HG03139 (cell line): ENCODE measurements around the gene PSMG3.

Source experiments
- ATAC-seq: cut with Tn5 transposase; IDR thresholded peaks from one replicate; pipeline ENCODE4 v1.9.1; 2021; ENCODE audit not compliant: unreplicated experiment

The PSMG3 gene

GRCh38 chr7:1559626-1560590 is 9.9 kb downstream of the PSMG3 start:
- no peak for ATAC-seq

DNA sequence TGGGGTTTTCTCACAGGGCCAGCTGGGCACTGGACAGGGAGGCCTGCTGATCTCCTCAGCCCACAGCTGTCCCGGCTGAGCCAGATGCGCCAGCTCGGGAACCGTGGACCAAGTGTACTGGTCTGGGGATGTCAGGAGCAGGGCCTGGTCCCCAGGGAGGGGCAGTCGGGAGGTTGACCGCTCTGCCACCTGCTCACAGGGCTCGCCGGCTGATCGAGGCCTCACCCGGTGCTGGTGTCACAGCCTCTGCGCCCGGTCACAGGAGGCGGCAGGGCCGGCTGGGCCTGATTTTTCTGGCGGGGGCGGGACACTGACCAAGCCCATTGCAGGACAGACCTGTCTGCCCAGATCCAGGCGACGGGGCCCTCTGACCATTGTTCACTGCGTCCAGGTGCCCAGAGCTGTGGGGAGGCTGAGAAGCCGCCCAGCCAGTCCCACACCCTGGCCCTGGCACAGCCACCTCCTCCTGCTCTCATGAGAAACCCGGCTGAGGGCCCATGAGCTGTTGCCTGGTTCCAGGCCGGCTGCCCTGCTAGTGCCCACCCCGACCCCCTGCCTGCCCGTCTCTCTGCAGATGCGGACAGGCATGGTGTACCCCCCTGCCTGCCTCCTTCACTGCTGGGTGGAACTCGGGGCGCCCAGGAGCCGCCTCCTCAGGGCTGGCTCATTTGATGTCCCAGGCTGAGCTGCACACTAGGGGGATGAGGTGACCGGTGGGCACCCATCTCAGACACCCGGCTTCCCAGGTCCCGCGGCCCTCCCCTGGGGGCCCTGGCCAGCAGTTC is 10.8 kb downstream of the PSMG3 start:
- ATAC-seq, result no peak

DNA sequence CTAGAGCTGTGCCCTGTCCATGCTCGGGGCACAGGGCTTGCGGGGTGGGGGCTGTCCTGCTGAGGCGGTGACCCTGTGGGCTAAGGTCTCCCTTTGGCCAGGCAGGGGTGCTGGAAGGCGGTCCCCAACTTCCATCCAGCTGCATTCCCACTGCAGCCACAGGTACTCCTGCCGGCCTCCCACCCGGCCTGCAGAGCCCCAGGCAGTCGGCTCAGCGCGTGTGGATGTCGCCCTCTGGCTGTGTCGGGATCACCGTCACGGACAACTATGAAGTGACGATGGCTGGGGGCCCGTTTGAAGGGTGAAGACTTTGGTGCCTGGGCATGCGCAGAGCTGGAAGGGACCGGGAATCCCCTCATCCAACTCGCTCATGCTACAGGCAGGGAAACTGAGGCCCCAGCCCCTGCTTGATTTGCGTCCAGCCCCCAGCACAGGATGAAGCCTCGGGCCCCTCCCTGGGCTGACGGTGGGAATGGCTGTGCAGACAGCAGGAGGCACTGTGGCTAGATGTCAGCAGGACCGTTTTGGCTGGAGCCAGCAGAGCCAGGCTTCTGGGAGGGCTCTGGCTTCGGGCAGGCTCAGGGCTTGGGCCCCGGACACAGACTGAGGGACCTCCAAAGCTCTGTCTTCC is 11.5 kb downstream of the PSMG3 start:
- ATAC-seq, result no peak

DNA sequence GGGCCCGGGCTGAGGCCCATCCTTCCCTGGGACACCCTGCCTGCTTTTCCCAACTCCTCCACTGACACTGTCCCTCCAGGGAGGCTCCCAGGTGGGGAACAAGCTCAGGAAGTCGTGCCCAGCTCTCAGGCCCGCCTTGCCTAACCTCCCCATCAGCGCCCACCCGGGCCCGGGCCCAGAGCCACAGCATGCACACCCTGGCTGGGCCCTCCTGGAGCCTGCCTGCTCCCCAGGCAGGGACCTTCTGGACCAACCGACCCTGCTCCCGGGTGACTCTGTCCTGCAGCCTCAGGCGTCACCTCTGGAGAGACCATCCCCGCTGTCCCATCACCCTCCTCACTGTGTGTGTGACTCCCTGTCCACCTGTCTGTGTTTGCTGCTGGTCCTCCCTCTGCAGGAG is 12.1 kb downstream of the PSMG3 start:
- ATAC-seq, result no peak

- no peak for ATAC-seq
These were observed 12.8 kb downstream of the PSMG3 start for GRCh38 chr7:1557006-1557405.

DNA sequence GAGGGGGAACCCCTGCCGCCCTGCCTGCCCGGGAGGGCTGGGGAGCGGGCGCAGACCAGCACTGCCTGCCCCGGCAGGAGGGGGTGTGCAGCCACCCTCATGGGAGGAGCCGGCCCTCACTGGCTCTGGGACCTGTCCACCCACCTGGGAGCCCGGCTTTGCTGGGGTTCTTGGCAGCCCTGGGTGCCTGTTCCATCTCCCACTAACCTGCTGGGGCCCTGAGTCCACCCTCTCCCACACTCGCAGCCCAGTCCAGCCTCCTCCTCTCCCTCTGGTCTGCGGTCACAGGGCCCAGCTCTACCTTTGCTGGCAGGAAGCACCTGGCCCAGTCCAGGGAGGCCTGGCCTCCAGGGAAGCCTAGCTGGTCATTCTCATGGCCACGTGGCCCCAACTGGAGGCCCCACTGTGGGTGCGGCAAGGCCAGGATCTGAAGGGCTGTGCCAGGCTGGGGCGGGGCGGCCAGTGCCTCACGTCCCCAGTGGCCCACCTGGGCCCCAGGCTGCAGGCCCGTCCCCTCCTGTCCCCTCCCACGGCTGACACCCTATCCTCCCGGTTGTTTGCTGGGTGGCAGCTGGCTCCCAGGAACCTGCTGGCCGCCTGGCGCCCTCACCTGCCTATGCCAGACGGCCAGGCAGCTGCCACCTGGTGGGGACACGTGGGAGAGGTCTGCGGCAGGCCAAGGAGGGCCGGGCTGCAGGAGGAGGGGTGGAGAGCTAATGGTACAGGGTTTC is 13.9 kb downstream of the PSMG3 start, which contains the start of gene TMEM184A:
Gene TMEM184A (minus strand): TSS at position 393 of the 731 bp plus-strand sequence. CDS start 721 bp downstream, outside the sequence.
- ATAC-seq, result no peak

- no peak for ATAC-seq
These were observed 14.6 kb downstream of the PSMG3 start for GRCh38 chr7:1555046-1555812.

DNA sequence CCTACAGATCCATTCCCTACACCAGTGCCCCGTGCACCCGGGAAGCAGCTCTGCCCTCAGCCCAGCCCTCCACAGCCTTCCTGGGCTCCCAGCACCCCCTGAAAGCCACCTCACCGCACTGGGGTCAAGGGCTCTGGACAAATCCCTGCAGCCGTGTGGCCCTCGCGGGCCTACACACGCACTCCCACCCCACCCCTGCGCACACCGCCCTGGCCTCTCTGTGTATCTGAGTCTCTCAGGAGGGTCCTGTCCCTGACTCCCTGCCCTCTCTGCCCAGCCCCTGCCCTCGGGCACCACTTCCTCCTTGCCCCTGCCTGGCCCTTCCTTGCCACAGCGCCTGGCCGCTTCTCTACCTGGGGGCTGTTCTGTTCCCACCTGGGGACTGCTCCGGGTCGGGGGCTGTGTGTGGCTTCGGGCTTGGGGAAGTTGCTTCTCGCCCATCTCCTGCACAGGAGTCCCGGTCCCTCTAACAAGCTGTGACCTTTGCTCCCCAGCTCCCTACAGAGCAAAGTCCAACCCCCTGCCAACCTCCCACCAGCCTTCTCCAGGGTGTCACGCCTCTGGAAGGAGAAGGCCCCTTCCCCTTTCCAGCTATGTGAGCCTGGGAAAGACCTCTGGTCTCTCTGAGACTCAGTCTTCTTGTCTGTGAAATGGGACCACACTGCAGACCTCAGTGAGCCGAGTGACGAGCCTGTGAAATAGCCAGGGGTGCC is 15.3 kb downstream of the PSMG3 start:
- no peak for ATAC-seq

DNA sequence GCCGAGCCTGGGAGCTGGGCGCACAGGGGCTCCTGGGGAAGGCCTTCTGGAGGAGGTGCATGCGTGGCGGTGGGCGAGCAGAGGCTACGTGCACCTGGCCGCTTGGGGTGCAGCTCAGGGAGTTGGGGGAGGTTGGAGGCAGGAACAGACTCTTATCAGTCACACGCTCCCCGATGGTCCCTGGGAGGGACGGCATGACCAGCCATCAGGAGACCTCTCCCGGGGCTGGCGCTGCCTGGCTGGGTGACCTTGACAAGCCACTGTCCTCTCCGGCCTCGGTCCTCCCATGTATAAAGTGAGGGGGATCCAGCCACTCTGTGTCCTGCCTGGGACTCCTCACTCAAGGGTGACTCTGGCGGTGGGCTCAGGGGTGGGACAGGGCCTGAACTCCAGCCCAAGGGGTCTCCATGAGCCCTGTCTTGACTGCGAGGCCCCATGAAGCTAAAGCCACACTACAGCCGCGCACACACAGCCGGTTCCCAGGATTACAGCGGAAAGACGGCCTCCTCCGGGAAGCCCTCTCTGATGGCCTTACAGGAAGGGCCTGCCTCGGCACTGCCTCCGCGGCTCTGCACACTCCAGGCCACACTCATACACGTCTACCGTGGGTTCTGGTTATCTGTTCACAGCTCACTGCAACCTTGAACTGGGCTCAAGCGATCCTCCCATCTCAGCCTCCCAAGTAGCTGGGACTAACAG is 16.2 kb downstream of the PSMG3 start:
- ATAC-seq, result no peak

GRCh38 chr7:1552200-1552599 is 17.6 kb downstream of the PSMG3 start:
- no peak for ATAC-seq

- no peak for ATAC-seq
These were observed 19.0 kb downstream of the PSMG3 start for GRCh38 chr7:1550846-1551155.

DNA sequence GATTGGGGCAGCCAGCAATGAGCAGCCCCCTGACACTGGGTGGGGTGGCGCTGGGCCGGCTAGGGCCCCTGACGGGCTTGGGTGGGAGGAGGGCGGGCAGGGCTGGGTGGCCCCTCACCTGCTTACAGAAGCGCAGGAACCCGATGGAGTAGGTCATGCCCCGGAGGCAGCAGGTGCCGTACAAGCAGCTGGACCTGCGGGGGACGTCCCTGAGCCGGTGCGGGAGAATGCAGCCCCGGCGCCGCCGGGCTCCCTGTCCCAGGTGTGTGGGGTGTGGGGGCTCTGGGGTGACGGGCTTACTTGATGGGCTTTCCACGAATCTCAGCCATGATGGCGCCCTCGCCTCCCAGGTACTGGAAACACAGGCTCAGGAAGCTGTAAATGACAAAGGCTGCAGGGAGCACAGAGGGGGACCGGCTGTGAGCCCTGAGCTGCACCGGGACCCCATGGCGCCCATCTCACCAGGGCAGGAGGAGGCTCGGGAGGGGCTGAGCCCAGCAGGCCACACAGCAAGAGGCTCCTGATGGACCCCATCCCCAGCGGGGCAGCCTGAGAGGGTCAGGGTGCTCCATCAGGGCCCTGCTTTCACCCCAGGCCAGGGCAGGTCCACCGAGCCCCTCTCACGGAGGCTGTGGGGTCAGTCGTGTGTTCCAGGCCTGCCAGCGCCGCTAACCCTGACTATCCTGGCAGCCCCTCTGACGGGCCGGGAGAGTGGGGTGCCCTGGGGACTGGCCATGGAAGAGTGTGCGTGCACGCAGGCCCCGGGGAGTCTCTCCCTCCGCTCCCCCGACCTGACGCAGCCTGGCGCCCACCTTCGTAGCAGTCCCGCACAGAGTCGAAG is 19.6 kb downstream of the PSMG3 start:
- no peak for ATAC-seq

GRCh38 chr7:1549357-1550004 is 20.4 kb downstream of the PSMG3 start:
- no peak for ATAC-seq

- no peak for ATAC-seq
These were observed 20.9 kb downstream of the PSMG3 start for GRCh38 chr7:1548944-1549343.

- ATAC-seq, result no peak
These were observed 21.4 kb downstream of the PSMG3 start for GRCh38 chr7:1548438-1548831.

DNA sequence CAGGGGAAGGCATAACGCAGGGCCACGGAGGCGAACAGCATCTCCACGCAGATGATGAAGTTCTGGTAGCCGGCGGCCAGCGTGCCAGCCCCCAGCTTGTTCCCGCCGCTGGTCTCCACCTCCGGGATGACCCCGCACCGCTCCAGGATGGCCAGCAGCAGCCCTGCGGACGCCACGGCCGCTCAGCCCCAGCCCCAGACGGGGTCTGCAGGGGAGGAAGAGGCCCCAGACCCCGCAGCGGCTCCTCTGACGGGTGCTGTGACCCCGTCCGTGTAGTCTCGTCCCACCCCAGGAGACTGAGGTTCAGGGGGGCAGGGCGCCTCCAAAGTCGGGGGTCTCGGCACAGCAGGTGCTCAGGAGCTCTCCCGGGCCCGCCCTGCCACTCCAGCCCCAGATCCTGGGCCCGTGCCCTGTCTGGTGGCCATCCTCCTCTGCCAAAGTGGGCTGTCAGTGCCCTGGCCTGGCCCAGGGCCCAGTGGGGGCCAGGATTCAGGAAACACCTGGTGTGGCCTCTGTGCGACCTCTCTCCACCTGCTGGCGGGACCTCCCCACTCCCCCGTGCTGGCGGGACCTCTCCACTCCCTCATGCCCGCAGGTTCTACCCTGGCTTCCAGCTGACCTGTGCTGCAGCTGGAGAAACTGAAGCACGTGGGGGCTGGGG is 21.9 kb downstream of the PSMG3 start:
- no peak for ATAC-seq
